Measurements from ENCODE around the gene PIP5KL1. TPM values are rescaled to one million over a fixed set of nuclear protein-coding genes. Genes with fewer than 3 reads are reported as not detected.
A peak's percentile ranks its signal among the peaks of the same experiment; 100 is the strongest.
"Not testable (repeated sequence)": the region's sequence is repeated elsewhere in the genome, so short reads cannot be mapped to it uniquely, and the experiment has no call there.

The PIP5KL1 gene
- total RNA-seq, 1 experiment from 2014 or later = 23.4 TPM

DNA sequence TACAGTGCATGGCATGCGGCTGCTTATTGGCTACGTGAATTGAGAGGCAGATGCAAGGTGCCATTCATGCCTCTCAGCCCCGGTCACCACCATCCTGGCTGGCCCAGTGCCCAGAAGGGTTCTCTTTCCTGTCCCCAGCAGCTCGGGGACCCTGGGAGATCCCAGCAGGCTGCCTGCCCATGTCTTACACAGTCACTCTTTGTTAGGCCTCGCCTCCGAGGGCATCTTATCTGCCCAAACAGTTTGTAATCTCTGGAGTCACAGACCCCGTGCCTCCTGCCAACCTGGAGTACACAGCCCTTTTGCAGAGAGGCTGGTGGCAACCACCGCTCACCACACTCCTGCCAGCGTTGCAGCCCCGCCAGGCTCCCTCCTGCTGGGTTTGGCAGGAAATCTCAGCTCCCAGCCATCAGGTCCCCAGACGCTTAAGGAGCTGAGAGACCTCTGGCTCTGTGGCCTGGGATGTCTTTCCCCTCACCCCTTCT lies 46.1 kb downstream of the PIP5KL1 start:
- DNase-seq (ENCODE audit: low spot score) = peak; percentile 51
- in situ Hi-C loops (cut with HindIII; ENCODE audit: low sequenced_read_pairs) = no loop called here

DNA sequence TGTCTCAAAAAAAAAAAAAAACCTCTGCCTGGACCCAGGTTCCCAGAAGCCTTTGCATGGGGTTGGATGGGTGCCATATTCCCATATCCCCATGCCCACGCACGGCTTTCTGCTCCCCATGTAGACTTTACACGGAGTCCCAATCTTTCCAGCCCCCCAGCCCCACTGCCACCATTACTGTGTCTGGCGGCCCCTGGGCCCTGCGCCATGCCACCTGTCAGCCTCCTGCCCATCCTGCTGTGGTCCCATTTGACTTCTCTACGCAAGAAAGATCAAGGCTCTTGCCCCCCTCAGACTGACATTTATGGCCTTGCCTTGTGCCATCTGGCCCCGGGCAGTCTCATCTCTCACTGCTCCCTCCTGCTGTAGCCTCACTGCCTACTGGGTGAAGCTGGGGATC lies 46.6 kb downstream of the PIP5KL1 start:
- no peak for DNase-seq (ENCODE audit: low spot score)

GRCh38 chr9:127881715-127882114 lies 48.9 kb downstream of the PIP5KL1 start:
- DNase-seq (ENCODE audit: low spot score); in situ Hi-C loops (cut with HindIII; ENCODE audit: low sequenced_read_pairs): not testable (repeated sequence)

More for the DNA sequence above, 46.6 kb downstream of the PIP5KL1 start:
- in situ Hi-C loops (cut with HindIII; ENCODE audit: low sequenced_read_pairs) = no loop called here

- in situ Hi-C loops (cut with HindIII; ENCODE audit: low sequenced_read_pairs) = no loop called here
- no peak for DNase-seq (ENCODE audit: low spot score)
These were observed 50.4 kb downstream of the PIP5KL1 start for GRCh38 chr9:127880143-127880542.

GRCh38 chr9:127878652-127879390 lies 51.8 kb downstream of the PIP5KL1 start:
- DNase-seq (ENCODE audit: low spot score) = no peak
- in situ Hi-C loops (cut with HindIII; ENCODE audit: low sequenced_read_pairs) = no loop called here

DNA sequence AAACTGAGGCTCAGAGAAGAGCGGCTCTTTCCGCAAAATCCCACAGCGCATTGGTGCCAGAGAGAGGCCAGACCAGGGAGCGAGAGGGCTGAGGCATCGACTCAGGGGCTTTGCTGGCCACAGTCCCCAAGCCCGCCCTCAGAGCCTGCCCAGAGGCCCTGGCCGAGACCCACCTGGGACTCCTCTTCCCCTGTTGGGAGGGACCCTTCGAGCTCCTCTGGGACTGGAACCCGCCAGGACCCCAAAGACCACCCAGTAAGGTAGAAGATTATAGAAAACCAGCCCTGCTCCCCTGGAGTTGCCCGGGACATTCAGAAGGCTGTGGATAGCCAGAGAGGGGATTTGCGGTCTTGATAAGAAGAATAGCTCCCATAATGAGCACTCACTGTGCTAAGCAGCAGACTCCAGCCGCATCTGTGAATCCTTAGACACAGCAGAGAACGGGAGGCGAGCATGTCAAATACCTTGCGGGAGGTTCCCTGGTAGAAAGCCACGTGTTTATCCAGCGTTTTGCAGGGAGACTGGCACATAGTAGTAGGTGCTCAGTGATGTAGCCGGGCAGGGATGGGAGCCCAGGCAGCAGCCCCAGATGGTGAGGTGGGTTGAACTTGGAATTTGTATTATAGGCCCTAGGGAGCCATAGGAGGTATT lies 52.5 kb downstream of the PIP5KL1 start:
- in situ Hi-C loops (cut with HindIII; ENCODE audit: low sequenced_read_pairs) = no loop called here
- DNase-seq (ENCODE audit: low spot score) = no peak

DNA sequence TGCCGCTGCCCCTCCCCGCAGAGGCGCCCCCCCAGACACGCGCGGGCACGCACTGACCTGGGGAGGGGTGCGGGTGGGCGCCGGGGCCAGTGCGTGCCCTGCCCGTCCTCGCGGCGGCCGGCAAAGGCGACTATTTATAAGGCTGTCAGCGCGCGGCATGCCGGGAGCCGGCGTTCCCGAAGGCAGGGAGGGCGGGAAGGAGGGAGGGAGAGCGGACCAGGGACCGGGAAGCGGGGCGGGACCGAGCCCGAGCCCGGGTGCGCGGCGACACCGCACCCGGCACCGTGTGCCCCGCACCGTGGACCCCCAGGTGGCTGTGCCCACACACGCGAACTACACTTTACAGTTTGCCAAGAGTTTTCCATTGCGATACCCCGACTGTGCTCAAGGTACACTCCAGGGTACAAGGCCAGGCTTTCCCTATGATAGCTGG lies 53.0 kb downstream of the PIP5KL1 start, which contains the start of gene AK1:
TSS of gene AK1 (minus strand) at position 110 of the 433 bp plus-strand sequence. CDS start 3,058 bp downstream, outside the sequence.
- in situ Hi-C loops (cut with HindIII; ENCODE audit: low sequenced_read_pairs) = no loop called here
- DNase-seq (ENCODE audit: low spot score) = peak; percentile 81

DNA sequence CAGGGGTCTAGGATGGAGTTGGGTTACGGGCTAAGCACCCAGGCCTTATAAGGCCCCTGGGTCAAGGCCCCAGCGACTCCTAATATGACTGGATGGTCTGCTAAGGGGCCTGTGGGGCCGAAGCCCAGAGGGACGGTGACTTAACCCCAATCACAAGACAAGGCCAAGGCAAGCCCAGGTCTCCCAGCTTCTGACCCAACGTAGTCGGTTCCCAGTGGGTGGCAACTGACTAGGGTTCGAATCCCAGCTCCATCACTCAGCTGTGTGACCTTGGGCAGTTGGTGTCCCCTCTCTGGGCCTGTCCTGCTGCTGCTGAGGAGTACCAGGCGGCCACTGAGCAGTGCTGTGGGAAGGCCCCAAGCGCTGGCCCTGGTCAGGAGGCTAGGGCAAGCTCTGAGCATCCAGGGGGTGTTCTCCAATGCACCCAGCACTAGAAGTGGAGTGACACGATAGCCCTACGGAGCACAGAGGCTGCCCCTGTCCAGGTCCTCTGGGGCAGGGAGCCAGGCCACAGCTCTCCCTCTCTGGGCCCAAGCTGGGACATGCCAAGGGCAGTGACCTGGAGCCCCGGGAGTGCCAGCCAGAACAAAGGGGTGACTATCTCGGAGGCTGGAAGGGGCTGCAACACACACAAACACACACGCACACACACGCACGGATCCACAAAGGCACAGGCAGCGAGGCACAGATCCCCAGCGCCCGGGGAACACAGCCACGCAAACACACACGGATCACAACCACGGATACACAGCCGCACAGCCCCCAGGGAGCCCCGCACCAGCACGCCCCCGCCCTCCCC lies 53.6 kb downstream of the PIP5KL1 start:
- DNase-seq (ENCODE audit: low spot score) = no peak
- in situ Hi-C loops (cut with HindIII; ENCODE audit: low sequenced_read_pairs) = no loop called here

GRCh38 chr9:127876026-127876763 lies 54.4 kb downstream of the PIP5KL1 start:
- in situ Hi-C loops (cut with HindIII; ENCODE audit: low sequenced_read_pairs) = no loop called here
- no peak for DNase-seq (ENCODE audit: low spot score)

- in situ Hi-C loops (cut with HindIII; ENCODE audit: low sequenced_read_pairs) = no loop called here
- DNase-seq (ENCODE audit: low spot score) = no peak
These were observed 55.1 kb downstream of the PIP5KL1 start for GRCh38 chr9:127875306-127875966.

- no peak for DNase-seq (ENCODE audit: low spot score)
- in situ Hi-C loops (cut with HindIII; ENCODE audit: low sequenced_read_pairs) = no loop called here
These were observed 56.0 kb downstream of the PIP5KL1 start for GRCh38 chr9:127874301-127875221.

GRCh38 chr9:127873886-127874285 lies 56.7 kb downstream of the PIP5KL1 start:
- DNase-seq (ENCODE audit: low spot score) = peak; percentile 91
- in situ Hi-C loops (cut with HindIII; ENCODE audit: low sequenced_read_pairs) = no loop called here

GRCh38 chr9:127873223-127873691 lies 57.3 kb downstream of the PIP5KL1 start:
- in situ Hi-C loops (cut with HindIII; ENCODE audit: low sequenced_read_pairs) = no loop called here

DNA sequence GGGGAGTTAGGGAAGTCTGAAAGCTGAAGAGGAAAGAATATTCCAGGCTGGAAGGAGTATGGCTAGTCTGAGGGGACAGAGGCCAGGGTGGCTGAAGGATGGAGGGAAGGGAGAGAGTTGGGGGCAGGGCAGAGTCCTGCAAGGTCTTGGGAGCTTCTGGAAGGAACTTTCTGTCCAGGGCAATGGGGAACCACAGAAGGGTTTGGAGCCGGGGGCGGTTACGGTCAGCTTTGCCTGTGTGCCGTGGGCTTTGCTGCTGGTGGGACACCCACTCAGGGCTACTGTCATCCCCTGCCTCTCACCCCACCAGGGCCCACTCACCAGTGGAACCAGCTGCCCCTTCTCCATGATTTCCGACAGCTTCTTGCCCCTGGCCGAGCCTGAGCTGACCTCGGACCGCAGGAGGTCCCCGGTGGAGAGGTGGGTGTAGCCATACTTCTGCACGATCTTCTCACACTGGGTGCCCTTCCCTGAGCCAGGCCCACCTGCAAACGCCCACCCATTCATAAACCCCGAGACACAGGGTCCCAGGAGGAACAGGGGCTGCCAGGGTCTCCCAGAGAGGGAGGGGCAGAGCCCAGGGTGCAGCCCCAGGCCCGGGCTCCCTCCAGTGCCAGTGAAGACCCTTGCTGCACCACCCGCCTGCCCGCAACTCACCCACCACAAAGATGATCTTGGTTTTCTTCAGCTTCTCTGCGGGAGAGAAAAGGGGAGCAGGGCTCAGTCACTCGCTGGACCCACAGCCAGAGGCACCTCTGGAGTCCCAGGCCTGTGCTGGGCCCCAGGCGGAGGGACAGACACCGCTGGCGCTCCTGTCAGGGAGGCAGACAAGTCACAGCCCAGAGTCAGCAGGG lies 58.0 kb downstream of the PIP5KL1 start:
- in situ Hi-C loops (cut with HindIII; ENCODE audit: low sequenced_read_pairs) = no loop called here
- DNase-seq (ENCODE audit: low spot score) = no peak

More at GRCh38 chr9:127873223-127873691, 57.3 kb downstream of the PIP5KL1 start:
- DNase-seq (ENCODE audit: low spot score) = no peak

DNA sequence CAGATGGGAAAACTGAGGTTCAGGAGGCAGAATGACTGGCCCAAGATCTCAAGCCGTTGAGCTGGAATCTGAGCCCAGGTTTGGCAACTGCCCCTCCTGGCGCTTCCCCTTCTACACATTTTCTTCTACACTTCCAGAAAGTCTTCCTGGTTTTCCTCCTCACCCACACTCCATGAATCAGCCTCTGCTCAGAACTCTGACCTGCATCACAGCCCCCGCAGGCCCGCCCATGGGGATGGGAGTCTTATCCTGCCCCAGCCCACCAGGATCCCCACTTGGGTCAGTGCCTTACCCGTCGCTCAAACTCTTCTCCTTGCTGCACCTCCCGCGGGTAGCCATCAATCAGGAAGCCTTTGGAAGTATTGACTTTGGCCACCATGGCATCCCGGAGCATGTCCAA lies 59.0 kb downstream of the PIP5KL1 start:
- in situ Hi-C loops (cut with HindIII; ENCODE audit: low sequenced_read_pairs) = no loop called here
- no peak for DNase-seq (ENCODE audit: low spot score)

DNA sequence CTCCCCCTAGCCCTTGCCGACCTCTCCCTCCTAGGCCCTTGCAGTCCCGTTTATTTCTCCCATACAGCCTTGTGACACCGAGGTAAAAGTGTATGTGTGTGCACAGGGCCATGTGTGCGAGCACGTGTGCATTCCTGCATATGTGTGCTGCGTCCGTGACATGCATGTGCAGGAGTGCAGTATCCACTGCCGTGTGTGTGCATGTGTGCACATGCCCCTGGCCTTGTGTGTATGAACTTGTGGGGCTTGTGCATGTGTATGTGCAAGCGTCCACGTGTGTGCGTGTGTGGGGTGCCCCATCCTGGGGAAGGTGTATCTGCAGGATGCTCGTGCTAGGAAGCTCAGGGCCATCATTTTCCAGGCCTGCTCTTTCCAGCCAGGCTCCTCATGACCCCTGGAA lies 59.7 kb downstream of the PIP5KL1 start:
- in situ Hi-C loops (cut with HindIII; ENCODE audit: low sequenced_read_pairs) = no loop called here
- no peak for DNase-seq (ENCODE audit: low spot score)

Measured in G401 (cell line).